MM.1S (cell line): Measurements from ENCODE around the gene NACA2.

ENCODE experiments used
- CTCF ChIP-seq: fragments of 300-600 bp; sonication (generic); IDR thresholded peaks from 2 replicates; pipeline ENCODE4 v1.5.1; 2016; ENCODE audit warnings: antibody characterized with exemption, low read length, mixed read lengths
- EZH2 ChIP-seq: fragments of 300-600 bp; sonication (generic); optimal IDR thresholded peaks from 2 replicates; pipeline ENCODE3; 2017; ENCODE audit warnings: low read depth, mild to moderate bottlenecking, antibody characterized with exemption, low read length, mixed read lengths
- EZH2phosphoT487 ChIP-seq: fragments of 300-600 bp; sonication (generic); IDR thresholded peaks from 2 replicates; pipeline ENCODE4 v1.6.1; 2018; ENCODE audit warnings: antibody characterized with exemption, low read length

- no peak for TF ChIP-seq CTCF
- TF ChIP-seq EZH2: no peak
- TF ChIP-seq EZH2phosphoT487: no peak
Measured at GRCh38 chr17:61561354-61561753, 29.7 kb downstream of the NACA2 start.
